ENCODE measurements around the gene AFG1L.

DNA sequence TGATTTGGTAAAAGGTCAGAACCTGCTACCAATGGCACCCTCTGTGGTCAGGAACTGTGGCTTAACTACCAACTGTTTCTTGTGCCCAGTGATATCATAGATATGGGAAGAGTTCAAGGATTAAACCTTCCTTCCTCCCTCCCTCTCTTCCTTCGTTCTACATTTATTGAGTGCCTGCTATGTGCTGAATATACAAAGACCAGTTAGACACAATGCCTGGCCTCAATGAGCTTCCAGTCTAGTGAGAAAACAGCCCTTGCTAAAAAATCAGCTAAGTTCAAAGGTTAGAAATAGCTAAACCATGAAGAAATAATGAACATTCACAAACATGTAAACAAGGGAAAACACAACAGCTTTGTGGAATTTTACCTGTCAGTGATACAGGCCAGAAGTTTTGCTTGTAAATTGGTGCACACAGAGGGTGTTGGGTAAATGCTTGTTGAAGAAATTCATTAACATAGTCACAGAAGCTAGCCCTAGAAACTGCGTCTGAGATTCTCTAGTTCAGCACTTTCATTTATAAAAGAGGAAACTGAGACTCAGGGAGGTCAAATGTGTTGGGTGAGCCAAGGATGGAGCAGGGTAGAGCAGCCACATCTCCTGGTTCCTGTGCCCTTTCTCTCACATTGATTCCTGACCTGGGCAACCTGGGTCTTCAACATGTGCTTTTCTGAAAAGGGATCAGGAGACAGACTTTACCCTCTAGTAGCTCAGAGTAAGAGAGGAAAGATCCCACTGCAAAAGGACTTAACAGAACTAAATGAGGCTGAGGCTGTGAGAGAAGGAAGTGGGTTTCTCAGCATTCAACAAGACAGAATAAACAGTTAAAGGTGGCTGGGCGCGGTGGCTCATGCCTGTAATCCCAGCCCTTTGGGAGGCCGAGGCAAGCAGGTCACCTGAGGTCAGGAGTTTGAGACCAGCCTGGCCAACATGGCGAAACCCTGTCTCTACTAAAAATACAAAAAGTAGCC is 251.5 kb downstream of the AFG1L start:
- TF ChIP-seq, protein P1, sequence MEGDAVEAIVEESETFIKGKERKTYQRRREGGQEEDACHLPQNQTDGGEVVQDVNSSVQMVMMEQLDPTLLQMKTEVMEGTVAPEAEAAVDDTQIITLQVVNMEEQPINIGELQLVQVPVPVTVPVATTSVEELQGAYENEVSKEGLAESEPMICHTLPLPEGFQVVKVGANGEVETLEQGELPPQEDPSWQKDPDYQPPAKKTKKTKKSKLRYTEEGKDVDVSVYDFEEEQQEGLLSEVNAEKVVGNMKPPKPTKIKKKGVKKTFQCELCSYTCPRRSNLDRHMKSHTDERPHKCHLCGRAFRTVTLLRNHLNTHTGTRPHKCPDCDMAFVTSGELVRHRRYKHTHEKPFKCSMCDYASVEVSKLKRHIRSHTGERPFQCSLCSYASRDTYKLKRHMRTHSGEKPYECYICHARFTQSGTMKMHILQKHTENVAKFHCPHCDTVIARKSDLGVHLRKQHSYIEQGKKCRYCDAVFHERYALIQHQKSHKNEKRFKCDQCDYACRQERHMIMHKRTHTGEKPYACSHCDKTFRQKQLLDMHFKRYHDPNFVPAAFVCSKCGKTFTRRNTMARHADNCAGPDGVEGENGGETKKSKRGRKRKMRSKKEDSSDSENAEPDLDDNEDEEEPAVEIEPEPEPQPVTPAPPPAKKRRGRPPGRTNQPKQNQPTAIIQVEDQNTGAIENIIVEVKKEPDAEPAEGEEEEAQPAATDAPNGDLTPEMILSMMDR (IDR thresholded peaks at IDR 0.05; ENCODE audit: insufficient read depth, low read length) = no peak
- TF ChIP-seq POLR2AphosphoS5 (IDR thresholded peaks at IDR 0.05; ENCODE audit: low read depth) (no peak), REST (IDR thresholded peaks at IDR 0.05; ENCODE audit: insufficient replicate concordance, low read depth) (no peak), GABPA (IDR thresholded peaks at IDR 0.05; ENCODE audit: low read depth) (no peak)

All from HL-60 (cell line).